ENCODE results near the gene HSPA1A. TPM values are rescaled to one million over a fixed set of nuclear protein-coding genes. Genes with fewer than 3 reads are reported as not detected.

The HSPA1A gene
- polyA plus RNA-seq, 1 donor (not counting 4 experiments of a cell fraction or from before 2014, with no cell fraction given), result 110 TPM

DNA sequence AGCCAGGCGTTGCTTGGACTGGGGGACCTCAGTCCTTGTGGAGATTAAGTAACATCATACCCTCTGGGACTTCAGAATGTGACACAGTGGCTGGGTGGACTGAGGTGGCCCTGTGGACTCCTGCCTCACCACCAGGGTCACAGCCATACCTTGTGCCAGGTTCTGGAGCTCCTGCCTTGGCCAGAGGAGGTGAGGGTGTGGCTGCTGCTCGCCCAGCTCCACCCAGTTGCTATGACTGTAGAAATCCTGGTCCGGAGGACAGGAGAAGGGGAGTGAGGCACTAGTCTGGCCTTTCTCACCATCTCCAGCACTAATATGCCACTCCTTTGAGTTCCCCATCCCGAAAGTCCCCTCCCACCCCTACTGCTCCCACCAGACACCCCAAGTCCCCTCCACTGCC is 40.2 kb upstream of the HSPA1A start:
- no peak for DNase-seq (ENCODE audit: low read depth, low spot score)
- H3K36me3 ChIP-seq (ENCODE audit: control insufficient read depth in 2 of 2, extremely low read depth in 1 of 2, insufficient read depth in 2 of 2, low read length in 2 of 2), result peaks cover 12 to 15% of the 10 kb centered on the region in 2 experiments
- no peaks in the 10 kb centered on the region for H3K9me3 ChIP-seq (ENCODE audit: control insufficient read depth, low read depth, low read length)
- H3K27me3 ChIP-seq (ENCODE audit: control insufficient read depth, extremely low read depth, insufficient read depth, low read length), result no peaks in the 10 kb centered on the region
- no peak for FAIRE-seq
- TF ChIP-seq, protein P1, sequence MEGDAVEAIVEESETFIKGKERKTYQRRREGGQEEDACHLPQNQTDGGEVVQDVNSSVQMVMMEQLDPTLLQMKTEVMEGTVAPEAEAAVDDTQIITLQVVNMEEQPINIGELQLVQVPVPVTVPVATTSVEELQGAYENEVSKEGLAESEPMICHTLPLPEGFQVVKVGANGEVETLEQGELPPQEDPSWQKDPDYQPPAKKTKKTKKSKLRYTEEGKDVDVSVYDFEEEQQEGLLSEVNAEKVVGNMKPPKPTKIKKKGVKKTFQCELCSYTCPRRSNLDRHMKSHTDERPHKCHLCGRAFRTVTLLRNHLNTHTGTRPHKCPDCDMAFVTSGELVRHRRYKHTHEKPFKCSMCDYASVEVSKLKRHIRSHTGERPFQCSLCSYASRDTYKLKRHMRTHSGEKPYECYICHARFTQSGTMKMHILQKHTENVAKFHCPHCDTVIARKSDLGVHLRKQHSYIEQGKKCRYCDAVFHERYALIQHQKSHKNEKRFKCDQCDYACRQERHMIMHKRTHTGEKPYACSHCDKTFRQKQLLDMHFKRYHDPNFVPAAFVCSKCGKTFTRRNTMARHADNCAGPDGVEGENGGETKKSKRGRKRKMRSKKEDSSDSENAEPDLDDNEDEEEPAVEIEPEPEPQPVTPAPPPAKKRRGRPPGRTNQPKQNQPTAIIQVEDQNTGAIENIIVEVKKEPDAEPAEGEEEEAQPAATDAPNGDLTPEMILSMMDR (optimal IDR thresholded peaks at IDR 0.05 in 1 of 3, IDR thresholded peaks at IDR 0.05 in 1 of 3, conservative IDR thresholded peaks at IDR 0.05 in 1 of 3; ENCODE audit: extremely low read depth in 1 of 3, insufficient read depth in 2 of 3, low read length in 3 of 3), result no peak
- TF ChIP-seq EZH2 (IDR thresholded peaks at IDR 0.05; ENCODE audit: low read length), result no peak
- dilution Hi-C loops (cut with MboI; ENCODE audit: extremely low pct_ligation_motif_present, low sequenced_read_pairs), result no loop called here
- H3K9ac ChIP-seq (ENCODE audit: control insufficient read depth, extremely low read depth, insufficient read depth, low read length), result no peak overlapping the region
- H3K9me1 ChIP-seq (ENCODE audit: control insufficient read depth, extremely low read depth, insufficient read depth, low read length), result no peaks in the 10 kb centered on the region
- no peak overlapping the region for H3K4me2 ChIP-seq (ENCODE audit: control insufficient read depth, extremely low read depth, insufficient read depth, low read depth, low read length)
- no peak overlapping the region for H3K4me3 ChIP-seq (ENCODE audit: control insufficient read depth in 2 of 3, extremely low read depth in 1 of 3, insufficient read depth in 2 of 3, low read depth in 1 of 3, low read length in 3 of 3)
- H3K4me1 ChIP-seq (ENCODE audit: control insufficient read depth, extremely low read depth, insufficient read depth, low read length), result peaks cover 25% of the 10 kb centered on the region
- no peaks in the 10 kb centered on the region for H4K20me1 ChIP-seq (ENCODE audit: control insufficient read depth, extremely low read depth, insufficient read depth, low read length)
- no peak overlapping the region for H2AFZ ChIP-seq (ENCODE audit: control insufficient read depth, low read length)
- H3K27ac ChIP-seq (ENCODE audit: control insufficient read depth, insufficient read depth, low read length), result no peak overlapping the region
- H3K79me2 ChIP-seq (ENCODE audit: control insufficient read depth, insufficient read depth, low read length), result no peaks in the 10 kb centered on the region

DNA sequence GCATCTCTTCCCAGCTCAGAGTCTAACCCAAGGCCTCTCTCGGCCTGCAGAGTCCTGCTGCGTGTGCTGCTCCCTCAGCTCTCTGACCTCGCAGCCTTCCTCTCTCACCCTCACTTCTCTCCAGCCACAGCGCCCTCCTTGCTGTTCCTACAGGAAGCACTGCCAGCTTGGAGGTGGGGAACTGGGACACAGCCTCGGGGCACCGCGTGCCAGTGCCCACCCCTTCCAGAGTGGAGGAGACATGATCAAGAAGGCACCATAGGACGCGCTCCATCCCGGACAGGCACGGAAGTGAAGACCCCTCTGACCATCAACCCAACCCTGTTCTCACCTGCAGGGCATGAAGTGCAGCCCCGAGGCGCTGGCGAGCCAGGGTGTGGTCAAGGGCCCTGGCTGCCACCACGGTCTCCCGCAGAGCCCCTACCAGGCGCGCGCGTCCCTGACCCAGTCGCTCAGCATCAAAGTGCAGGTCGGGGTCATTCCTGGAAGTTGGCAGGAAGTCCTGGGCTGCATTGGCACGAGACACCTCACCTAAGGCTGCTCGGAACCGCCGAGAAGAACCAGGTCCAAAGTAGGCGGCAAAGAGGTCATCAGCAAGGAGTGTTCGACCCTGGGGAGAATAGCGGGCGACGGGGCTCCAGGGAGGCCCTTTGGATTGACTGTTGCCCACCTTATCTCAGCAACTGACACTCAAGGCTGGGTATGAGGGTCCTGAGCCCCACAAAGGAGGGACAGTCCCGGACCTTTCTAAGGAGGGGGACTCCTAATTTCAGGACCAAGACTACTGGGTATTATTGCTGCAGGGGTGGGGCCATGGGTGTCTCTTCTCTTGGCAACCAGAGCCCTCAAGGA is 39.5 kb upstream of the HSPA1A start:
- Histone ChIP-seq H3K9me1 (ENCODE audit: control insufficient read depth, extremely low read depth, insufficient read depth, low read length) (no peaks in the 10 kb centered on the region), H3K9me3 (ENCODE audit: control insufficient read depth, low read depth, low read length) (no peaks in the 10 kb centered on the region), H3K9ac (ENCODE audit: control insufficient read depth, extremely low read depth, insufficient read depth, low read length) (no peak overlapping the region), H3K4me2 (ENCODE audit: control insufficient read depth, extremely low read depth, insufficient read depth, low read depth, low read length) (no peak overlapping the region), H3K27me3 (ENCODE audit: control insufficient read depth, extremely low read depth, insufficient read depth, low read length) (no peaks in the 10 kb centered on the region), H4K20me1 (ENCODE audit: control insufficient read depth, extremely low read depth, insufficient read depth, low read length) (no peaks in the 10 kb centered on the region), H2AFZ (ENCODE audit: control insufficient read depth, low read length) (no peak overlapping the region), H3K4me3 (ENCODE audit: control insufficient read depth in 2 of 3, extremely low read depth in 1 of 3, insufficient read depth in 2 of 3, low read depth in 1 of 3, low read length in 3 of 3) (no peak overlapping the region), H3K79me2 (ENCODE audit: control insufficient read depth, insufficient read depth, low read length) (no peaks in the 10 kb centered on the region), H3K4me1 (ENCODE audit: control insufficient read depth, extremely low read depth, insufficient read depth, low read length) (peaks cover 25% of the 10 kb centered on the region), H3K27ac (ENCODE audit: control insufficient read depth, insufficient read depth, low read length) (no peak overlapping the region), H3K36me3 (ENCODE audit: control insufficient read depth in 2 of 2, extremely low read depth in 1 of 2, insufficient read depth in 2 of 2, low read length in 2 of 2) (peaks cover 13 to 20% of the 10 kb centered on the region in 2 experiments)
- DNase-seq (ENCODE audit: low read depth, low spot score) (no peak), FAIRE-seq (no peak)
- TF ChIP-seq, protein P1 (optimal IDR thresholded peaks at IDR 0.05 in 1 of 3, IDR thresholded peaks at IDR 0.05 in 1 of 3, conservative IDR thresholded peaks at IDR 0.05 in 1 of 3; ENCODE audit: extremely low read depth in 1 of 3, insufficient read depth in 2 of 3, low read length in 3 of 3), result no peak
- no peak for TF ChIP-seq EZH2 (IDR thresholded peaks at IDR 0.05; ENCODE audit: low read length)
- dilution Hi-C loops (cut with MboI; ENCODE audit: extremely low pct_ligation_motif_present, low sequenced_read_pairs), result no loop called here
